ENCODE data around the gene CREB3L2. TPM values are rescaled to one million over a fixed set of nuclear protein-coding genes. Genes with fewer than 3 reads are reported as not detected.

CREB3L2 gene
- total and polyA plus RNA-seq, 2 of the 13 experiments (the other 11 are each of a cell fraction or from before 2014, with no cell fraction given): 22.1 to 41.1 TPM

GRCh38 chr7:137878333-137878961 lies 123.4 kb downstream of the CREB3L2 start:
- no peaks in the 10 kb centered on the region for H3K79me2 ChIP-seq (ENCODE audit: insufficient read depth, low read length)
- H2AFZ ChIP-seq (ENCODE audit: low read length): no peak overlapping the region
- no peaks in the 10 kb centered on the region for H3K4me1 ChIP-seq (ENCODE audit: insufficient read depth, low read length)
- intact Hi-C loops (cut with micrococcal nuclease; ENCODE audit: unreplicated experiment) (no loop called here), in situ Hi-C loops (cut with HindIII; ENCODE audit: extremely low pct_ligation_motif_present, low pct_unique_long_range_greater_than_20kb) (no loop called here)
- TF ChIP-seq ZNF496 (CRISPR knock-in tag; IDR thresholded peaks at IDR 0.05; ENCODE audit: insufficient replicate concordance) (no peak), CHCHD3 (CRISPR knock-in tag; IDR thresholded peaks at IDR 0.05) (no peak)
- ChIA-PET POLR2A (no interaction called here), CTCF (ENCODE audit: low intra/inter-chr PET ratio, low total read pairs) (no interaction called here)
- H3K9me3 ChIP-seq (ENCODE audit: low read length): no peaks in the 10 kb centered on the region
- H3K4me2 ChIP-seq (ENCODE audit: low read depth, low read length): no peak overlapping the region
- BruUV-seq (replicated peaks): TSS peak; percentile 15
- H3K4me3 ChIP-seq (replicated peaks in 1 of 3; ENCODE audit: insufficient read depth in 1 of 3, low read depth in 2 of 3, low read length in 3 of 3): no peak overlapping the region
- no peak for DNase-seq (ENCODE audit: low spot score)
- no peak; the same call in 2 of the 3 replicates for ATAC-seq
- H4K20me1 ChIP-seq (ENCODE audit: insufficient read depth, low read length): no peaks in the 10 kb centered on the region
- 97% methylated on average over 6 of the region's 8 CpGs for WGBS (ENCODE audit: low lambda C conversion rate)
- FAIRE-seq: no peak
- H3K27ac ChIP-seq (ENCODE audit: extremely low read length, insufficient read depth, low read length): no peak overlapping the region
- peaks cover 36 to 77% of the 10 kb centered on the region in 2 experiments for H3K36me3 ChIP-seq (replicated peaks in 1 of 2; ENCODE audit: control insufficient read depth in 1 of 2, insufficient read depth in 2 of 2, low read length in 2 of 2)
- no peak overlapping the region for H3K9ac ChIP-seq (ENCODE audit: insufficient read depth, low read depth, low read length)
- no peaks in the 10 kb centered on the region for H3K27me3 ChIP-seq (ENCODE audit: control insufficient read depth in 1 of 2, insufficient read depth in 2 of 2, low read length in 2 of 2)

- no peak overlapping the region for H3K9ac ChIP-seq (ENCODE audit: insufficient read depth, low read depth, low read length)
- H3K27me3 ChIP-seq (ENCODE audit: control insufficient read depth in 1 of 2, insufficient read depth in 2 of 2, low read length in 2 of 2): no peaks in the 10 kb centered on the region
- no peaks in the 10 kb centered on the region for H3K9me3 ChIP-seq (ENCODE audit: low read length)
- H4K20me1 ChIP-seq (ENCODE audit: insufficient read depth, low read length): no peaks in the 10 kb centered on the region
- H3K79me2 ChIP-seq (ENCODE audit: insufficient read depth, low read length): no peaks in the 10 kb centered on the region
- TF ChIP-seq ZNF382 (CRISPR knock-in tag; IDR thresholded peaks at IDR 0.05; ENCODE audit: borderline replicate concordance) (no peak), ZMAT3 (CRISPR knock-in tag; conservative IDR thresholded peaks at IDR 0.05) (no peak), NAIF1 (CRISPR knock-in tag; IDR thresholded peaks at IDR 0.05; ENCODE audit: borderline replicate concordance) (no peak), ZBTB1 (CRISPR knock-in tag; IDR thresholded peaks at IDR 0.05; ENCODE audit: borderline replicate concordance) (no peak), TRAFD1 (CRISPR knock-in tag; IDR thresholded peaks at IDR 0.05; ENCODE audit: borderline replicate concordance) (no peak), ZNF281 (CRISPR knock-in tag; IDR thresholded peaks at IDR 0.05; ENCODE audit: borderline replicate concordance) (no peak)
- FAIRE-seq (no peak), DNase-seq (ENCODE audit: low spot score) (no peak), ATAC-seq (no peak)
- H3K4me2 ChIP-seq (ENCODE audit: low read depth, low read length): no peak overlapping the region
- no peak overlapping the region for H2AFZ ChIP-seq (ENCODE audit: low read length)
- intact Hi-C loops (cut with micrococcal nuclease; ENCODE audit: unreplicated experiment) (no loop called here), in situ Hi-C loops (cut with HindIII; ENCODE audit: extremely low pct_ligation_motif_present, low pct_unique_long_range_greater_than_20kb) (no loop called here)
- ChIA-PET POLR2A (no interaction called here), CTCF (ENCODE audit: low intra/inter-chr PET ratio, low total read pairs) (no interaction called here)
- whole genome bisulfite sequencing (ENCODE audit: low lambda C conversion rate): 98% methylated on average over 5 of the region's 5 CpGs
- no peaks in the 10 kb centered on the region for H3K4me1 ChIP-seq (ENCODE audit: insufficient read depth, low read length)
- BruUV-seq (replicated peaks): no TSS peak
- H3K36me3 ChIP-seq (replicated peaks in 1 of 2; ENCODE audit: control insufficient read depth in 1 of 2, insufficient read depth in 2 of 2, low read length in 2 of 2): peaks cover 27 to 64% of the 10 kb centered on the region in 2 experiments
- no peak overlapping the region for H3K4me3 ChIP-seq (replicated peaks in 1 of 3; ENCODE audit: insufficient read depth in 1 of 3, low read depth in 2 of 3, low read length in 3 of 3)
- H3K27ac ChIP-seq (ENCODE audit: extremely low read length, insufficient read depth, low read length): no peak overlapping the region
Measured at GRCh38 chr7:137877027-137877675, 124.7 kb downstream of the CREB3L2 start.
